Breast epithelium (tissue), 4 donors: ENCODE measurements around the gene ZNF468. TPM values are rescaled to one million over a fixed set of nuclear protein-coding genes. Genes with fewer than 3 reads are reported as not detected.
A peak's percentile ranks its signal among the peaks of the same experiment; 100 is the strongest.
"Not testable (repeated sequence)": the region's sequence is repeated elsewhere in the genome, so short reads cannot be mapped to it uniquely, and the experiment has no call there.

Experiments used
- DNase-seq, 2 donors: peaks; one replicate each; pipeline ENCODE4 v3.0.0-alpha.2; 2019; ENCODE audit warnings: low spot score in 2 of 2
- H3K27ac ChIP-seq, 2 donors: fragments of 200-600 bp; sonication (generic) in 1 of 2; one replicate each; pipeline ENCODE4 v1.5.1; 2016 to 2019; ENCODE audit warnings: mild to moderate bottlenecking in 1 of 2
- H3K27me3 ChIP-seq, 2 donors: fragments of 200-600 bp; sonication (generic) in 1 of 2; one replicate each; pipeline versions ENCODE4 v1.5.1 to v1.6.0; 2017 to 2019; ENCODE audit warnings: control low read depth in 1 of 2, mild to moderate bottlenecking in 1 of 2
- H3K36me3 ChIP-seq: fragments of 200-600 bp; one replicate; pipeline ENCODE4 v1.5.1; 2019
- H3K4me1 ChIP-seq, 2 donors: fragments of 200-600 bp; sonication (generic); one replicate each; pipeline ENCODE4 v1.5.1; 2016 to 2019; ENCODE audit warnings: control low read depth in 1 of 2
- H3K4me3 ChIP-seq, 3 donors: fragments of 200-600 bp; sonication (generic); 1 replicate in 2 of 3; 2 replicates in 1 of 3; pipeline ENCODE4 v1.5.1; 2016 to 2019; ENCODE audit warnings: mild to moderate bottlenecking in 3 of 3, moderate library complexity in 2 of 3
- H3K9me3 ChIP-seq, 2 donors: fragments of 200-600 bp; sonication (generic) in 1 of 2; one replicate each; pipeline ENCODE4 v1.5.1; 2016 to 2019; ENCODE audit warnings: control low read depth in 1 of 2
- CTCF ChIP-seq, 3 donors: fragments of 450-650 bp; IDR thresholded peaks; one replicate each; pipeline ENCODE4 v1.5.1; 2016 to 2017; ENCODE audit warnings: antibody characterized with exemption in 3 of 3, mild to moderate bottlenecking in 3 of 3, moderate library complexity in 3 of 3
- POLR2A ChIP-seq: fragments of 450-650 bp; IDR thresholded peaks from one replicate; pipeline ENCODE4 v1.6.1; 2016; ENCODE audit warnings: antibody characterized with exemption, mild to moderate bottlenecking, moderate library complexity
- POLR2AphosphoS5 ChIP-seq, 3 donors: sonication (generic); formaldehyde crosslinking; IDR thresholded peaks; one replicate each; pipeline ENCODE4 v1.6.1; 2017; ENCODE audit warnings: antibody characterized with exemption in 3 of 3
- intact Hi-C: fragments of 100-400 bp; cut with DNase I; formaldehyde crosslinking; loops from one replicate; pipeline ENCODE4 v1.15.1; 2023; ENCODE audit warnings: low total_unique reads
- total RNA-seq, 3 donors: library from RNA; depleted of rRNA; stranded (reverse); fragments of >200 nt; gene quantifications; one replicate each; pipeline ENCODE4 v1.1.0, GENCODE V29; 2016

ZNF468 gene
- total RNA-seq, 3 donors from 2014 or later, result 14.9 to 38.2 (median 22.6) TPM

GRCh38 chr19:52896431-52897137 lies 39.2 kb upstream of the ZNF468 start:
- H3K27me3 ChIP-seq, result no peaks in the 10 kb centered on the region
- H3K4me3 ChIP-seq, result peak overlapping the region; percentile 69 to 84 (median 78)
- DNase-seq, result no peak
- no peaks in the 10 kb centered on the region for H3K36me3 ChIP-seq
- H3K9me3 ChIP-seq, result no peaks in the 10 kb centered on the region
- TF ChIP-seq CTCF (IDR thresholded peaks at IDR 0.05), result no peak
- peaks cover 0 to 5% of the 10 kb centered on the region in 2 donors for H3K4me1 ChIP-seq
- H3K27ac ChIP-seq, result peak overlapping the region; percentile 93 to 95
- intact Hi-C loops, result no loop called here

DNA sequence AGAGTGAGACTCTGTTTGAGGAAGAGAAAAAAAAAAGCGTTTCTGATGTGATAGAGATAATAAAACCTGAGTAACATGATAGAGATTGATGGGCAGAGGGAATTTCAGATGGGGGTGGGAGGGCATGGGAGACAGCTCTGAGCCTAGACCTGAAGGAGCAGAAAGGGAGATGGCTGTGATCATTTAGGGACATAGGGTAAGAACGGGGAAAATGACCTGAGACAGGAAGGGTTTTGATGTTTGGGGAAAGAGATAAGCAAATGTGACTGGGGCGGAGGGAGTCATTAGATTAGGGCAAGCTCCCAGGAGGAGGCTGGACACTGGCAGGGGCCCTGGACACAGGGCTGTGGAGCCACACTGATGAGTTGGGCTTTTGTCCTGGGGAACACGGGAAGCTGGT lies 33.9 kb upstream of the ZNF468 start:
- Histone ChIP-seq H3K36me3 (no peaks in the 10 kb centered on the region), H3K4me3 (no peak overlapping the region), H3K27ac (no peak overlapping the region), H3K27me3 (no peaks in the 10 kb centered on the region), H3K4me1 (no peaks in the 10 kb centered on the region), H3K9me3 (no peaks in the 10 kb centered on the region)
- intact Hi-C loops, result no loop called here
- TF ChIP-seq POLR2AphosphoS5 (IDR thresholded peaks at IDR 0.05) (no peak), CTCF (IDR thresholded peaks at IDR 0.05) (no peak), POLR2A (no peak)
- DNase-seq, result no peak

GRCh38 chr19:52889931-52890330 lies 32.5 kb upstream of the ZNF468 start:
- DNase-seq, result no peak
- no peaks in the 10 kb centered on the region for H3K36me3 ChIP-seq
- no peak overlapping the region for H3K27ac ChIP-seq
- no peak for TF ChIP-seq POLR2AphosphoS5 (IDR thresholded peaks at IDR 0.05)
- no peak for TF ChIP-seq CTCF (IDR thresholded peaks at IDR 0.05)
- no peak for TF ChIP-seq POLR2A
- no peaks in the 10 kb centered on the region for H3K9me3 ChIP-seq
- no peaks in the 10 kb centered on the region for H3K27me3 ChIP-seq
- no peak overlapping the region for H3K4me3 ChIP-seq
- intact Hi-C loops, result no loop called here
- no peaks in the 10 kb centered on the region for H3K4me1 ChIP-seq

DNA sequence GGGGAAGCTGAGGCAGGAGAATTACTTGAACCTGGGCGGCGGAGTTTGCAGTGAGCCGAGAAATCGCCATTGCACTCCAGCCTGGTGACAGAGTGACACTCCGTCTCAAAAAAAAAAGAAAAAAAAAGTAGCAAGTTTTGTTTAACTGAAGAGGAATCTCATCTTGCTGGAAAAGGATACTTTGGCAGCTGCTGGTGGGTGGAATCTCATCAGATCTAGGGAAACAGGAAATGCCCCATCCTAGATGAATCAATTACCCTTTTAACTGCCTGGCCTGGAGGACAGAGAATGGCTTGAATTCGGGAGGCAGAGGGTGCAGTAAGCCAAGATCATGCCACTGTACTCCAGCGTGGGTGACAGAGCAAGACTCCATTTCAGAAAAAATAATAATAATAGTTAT lies 31.7 kb upstream of the ZNF468 start:
- no peak for TF ChIP-seq POLR2AphosphoS5 (IDR thresholded peaks at IDR 0.05)
- no peak for TF ChIP-seq POLR2A
- no peak for TF ChIP-seq CTCF (IDR thresholded peaks at IDR 0.05)
- no peak for DNase-seq
- no peaks in the 10 kb centered on the region for H3K27me3 ChIP-seq
- H3K4me3 ChIP-seq, result no peak overlapping the region
- intact Hi-C loops, result no loop called here
- no peak overlapping the region for H3K27ac ChIP-seq
- H3K4me1 ChIP-seq, result no peaks in the 10 kb centered on the region
- peaks cover 0 to 3% of the 10 kb centered on the region in 2 donors for H3K9me3 ChIP-seq
- no peaks in the 10 kb centered on the region for H3K36me3 ChIP-seq

DNA sequence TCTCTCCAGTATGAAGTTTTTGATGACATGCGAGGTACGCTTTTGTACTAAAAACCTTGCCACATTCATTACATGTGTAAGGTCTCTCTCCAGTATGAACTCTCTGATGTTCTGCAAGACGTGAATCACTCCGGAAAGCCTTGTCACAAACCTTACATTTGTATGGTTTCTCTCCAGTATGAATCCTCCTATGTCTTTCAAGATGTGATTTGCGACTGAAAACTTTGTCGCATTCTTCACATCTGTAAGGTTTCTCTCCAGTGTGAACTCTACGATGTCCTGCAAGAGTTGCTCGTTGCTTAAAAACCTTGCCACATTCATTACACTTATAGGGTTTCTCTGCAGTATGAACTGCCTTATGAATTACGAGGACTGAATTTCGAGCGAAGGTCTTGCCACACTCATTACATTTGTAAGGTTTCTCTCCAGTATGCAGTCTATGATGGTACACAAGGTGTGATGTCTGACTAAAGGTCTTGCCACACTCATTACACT lies 23.5 kb upstream of the ZNF468 start:
- intact Hi-C loops, result no loop called here
- Histone ChIP-seq H3K4me3 (no peak overlapping the region), H3K36me3 (peaks cover 6% of the 10 kb centered on the region), H3K27ac (no peak overlapping the region), H3K9me3 (peaks cover 22 to 38% of the 10 kb centered on the region in 2 donors), H3K4me1 (no peaks in the 10 kb centered on the region), H3K27me3 (no peaks in the 10 kb centered on the region)
- DNase-seq, result no peak
- TF ChIP-seq POLR2AphosphoS5 (IDR thresholded peaks at IDR 0.05), result no peak
- no peak for TF ChIP-seq CTCF (IDR thresholded peaks at IDR 0.05)
- no peak for TF ChIP-seq POLR2A

DNA sequence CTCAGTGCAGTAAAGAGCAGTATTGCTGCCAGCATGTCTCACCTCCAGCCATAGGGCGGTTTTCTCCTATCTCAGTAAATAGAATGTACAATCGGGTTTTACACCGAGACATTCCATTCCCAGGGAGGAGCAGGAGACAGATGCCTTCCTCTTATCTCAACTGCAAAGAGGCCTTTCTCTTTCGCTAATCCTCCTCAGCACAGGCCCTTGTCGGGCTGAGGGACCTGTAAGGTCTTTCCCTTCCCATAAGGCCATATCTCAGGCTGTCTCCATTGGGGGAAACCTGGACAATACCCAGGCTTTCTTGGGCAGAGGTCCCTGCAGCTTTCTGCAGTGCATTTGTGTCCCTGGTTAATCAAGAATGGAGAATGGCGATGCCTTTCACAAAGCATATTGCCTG lies 15.6 kb upstream of the ZNF468 start:
- DNase-seq, H3K4me3 ChIP-seq, H3K27ac ChIP-seq, H3K9me3 ChIP-seq, H3K4me1 ChIP-seq, H3K27me3 ChIP-seq, H3K36me3 ChIP-seq, intact Hi-C loops: not testable (repeated sequence)
